ENCODE data around the gene PIM3.

Gene PIM3

GRCh38 chr22:50001388-50002231 lies 41.0 kb downstream of the PIM3 start:
- DNase-seq (ENCODE audit: low spot score): no peak

GRCh38 chr22:50002791-50003190 lies 42.2 kb downstream of the PIM3 start:
- no peak for DNase-seq (ENCODE audit: low spot score)

GRCh38 chr22:50004918-50005317 lies 44.3 kb downstream of the PIM3 start:
- no peak for DNase-seq (ENCODE audit: low spot score)

DNA sequence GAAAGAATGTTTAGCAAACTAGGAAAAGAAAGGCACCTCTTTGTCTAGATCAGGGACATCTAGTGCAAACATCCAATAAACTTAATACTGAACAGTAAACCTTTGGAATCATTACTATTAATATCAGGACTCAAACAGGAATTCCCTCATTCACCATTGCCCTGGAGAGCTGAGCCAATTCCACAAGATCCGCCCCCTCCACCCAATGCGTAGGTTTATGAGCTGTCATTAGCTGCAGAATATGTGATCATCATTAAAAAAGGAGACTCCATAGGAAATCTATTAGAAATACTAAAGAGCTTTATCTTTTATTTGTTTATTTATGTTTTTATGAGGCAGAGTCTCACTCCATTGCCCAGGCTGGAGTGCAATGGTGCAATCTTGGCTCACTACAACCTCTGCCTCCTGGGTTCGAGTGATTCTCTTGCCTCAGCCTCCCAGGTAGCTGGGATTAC lies 46.5 kb downstream of the PIM3 start:
- no peak for DNase-seq (ENCODE audit: low spot score)

DNA sequence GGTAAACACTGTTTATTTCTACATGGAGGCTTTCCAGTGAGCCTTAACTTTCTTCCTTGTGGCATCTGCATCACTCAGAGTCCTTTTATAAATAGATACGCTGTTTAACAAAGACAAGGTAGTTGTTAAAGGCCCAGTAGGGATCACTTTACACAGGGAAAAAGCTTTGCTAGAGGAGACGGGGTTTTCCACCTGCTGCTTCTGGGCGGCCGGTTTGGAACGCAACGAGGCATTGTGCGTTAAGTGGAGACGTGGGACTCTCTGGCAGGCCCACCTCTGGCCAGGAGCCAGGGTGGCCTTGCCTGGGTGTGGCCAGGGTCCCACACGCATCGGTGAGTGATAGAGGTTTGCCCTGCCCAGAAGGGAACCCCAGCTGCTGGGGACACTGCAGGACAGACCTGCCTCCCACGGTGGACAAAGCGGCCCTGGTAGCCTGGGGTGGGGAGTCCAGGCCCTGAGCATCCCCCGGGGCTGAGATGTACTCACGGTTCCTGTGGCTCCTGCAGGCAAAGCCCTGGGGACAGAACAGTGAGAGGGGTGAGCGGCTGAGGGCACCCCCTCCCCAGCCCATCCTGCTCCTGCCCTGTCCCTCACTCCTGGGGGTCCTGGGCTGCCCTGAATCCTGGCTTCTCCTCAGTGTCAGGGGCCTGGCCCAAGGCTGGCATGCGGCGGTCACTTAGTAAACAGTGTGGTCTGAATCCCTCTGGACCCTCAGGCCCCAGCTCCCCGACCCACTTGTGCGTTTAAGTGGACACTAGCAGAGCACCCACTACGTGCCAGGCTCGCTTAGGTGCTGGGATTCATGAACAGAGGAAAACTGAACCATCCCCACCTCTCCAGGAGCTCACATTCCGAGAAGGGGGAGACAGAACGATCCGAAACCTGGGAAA lies 47.8 kb downstream of the PIM3 start:
- DNase-seq (ENCODE audit: low spot score): no peak

DNA sequence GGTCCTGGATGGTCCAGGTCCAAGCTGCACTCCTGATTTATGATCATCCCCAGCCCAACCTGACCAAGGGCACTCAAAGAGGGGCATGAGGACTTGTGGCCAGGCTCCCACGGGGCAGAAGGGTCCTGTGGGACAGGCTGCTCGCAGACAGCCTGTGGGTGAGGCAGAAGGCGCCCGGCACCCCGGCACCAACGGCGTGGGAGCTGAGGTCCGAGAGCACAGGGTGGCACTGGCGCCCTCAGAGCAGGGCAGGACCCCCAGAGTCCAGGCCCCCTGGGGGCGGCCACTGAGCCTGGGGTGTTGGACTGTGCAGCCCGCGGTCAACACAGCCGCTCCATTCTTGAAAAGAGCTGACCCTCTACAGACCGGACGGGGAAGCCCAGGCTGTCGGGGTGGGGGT lies 48.7 kb downstream of the PIM3 start:
- no peak for DNase-seq (ENCODE audit: low spot score)

DNA sequence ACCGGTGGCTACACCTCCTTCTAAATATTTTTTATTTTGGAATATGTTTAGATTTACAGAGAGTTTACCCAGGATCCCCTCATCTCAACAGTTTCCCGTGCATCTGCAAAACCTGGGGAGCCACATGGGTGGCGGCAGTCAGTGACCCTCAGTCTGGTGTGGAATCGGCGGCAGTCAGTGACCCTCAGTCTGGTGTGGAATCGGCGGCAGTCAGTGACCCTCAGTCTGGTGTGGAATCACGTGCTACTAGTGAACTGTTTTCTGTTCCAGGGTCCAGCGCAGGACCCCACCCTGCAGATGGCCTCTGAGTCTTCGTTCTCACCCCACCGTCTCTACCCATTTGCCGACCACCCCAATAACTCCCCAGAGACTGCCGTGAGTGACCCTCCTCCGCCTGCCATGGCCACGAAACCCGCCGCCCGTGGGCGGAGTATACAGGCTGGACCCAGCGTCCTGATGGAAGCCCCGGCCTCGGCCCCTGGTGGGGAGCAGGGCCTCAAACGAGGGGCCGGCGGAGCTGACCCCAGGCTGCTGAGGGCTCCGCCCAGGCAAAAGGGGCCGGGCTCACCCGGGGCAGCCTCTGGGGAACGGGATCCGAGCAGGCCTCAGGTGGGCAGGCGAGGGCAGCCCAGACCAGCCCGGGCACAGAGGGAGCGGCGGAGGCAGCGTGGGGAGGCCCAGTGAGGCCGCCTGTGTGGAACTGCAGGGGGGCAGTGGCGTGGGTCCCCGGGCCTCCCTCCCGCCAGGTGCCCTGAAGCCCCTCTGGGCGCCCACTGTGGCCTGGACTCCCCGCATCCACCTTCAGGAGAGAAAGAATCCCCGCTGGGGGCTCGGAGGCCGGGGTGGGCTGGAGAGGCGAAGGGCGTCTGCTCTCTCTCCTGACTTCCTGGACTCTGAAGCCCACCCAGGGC lies 49.4 kb downstream of the PIM3 start:
- DNase-seq (ENCODE audit: low spot score): peak; percentile 43

DNA sequence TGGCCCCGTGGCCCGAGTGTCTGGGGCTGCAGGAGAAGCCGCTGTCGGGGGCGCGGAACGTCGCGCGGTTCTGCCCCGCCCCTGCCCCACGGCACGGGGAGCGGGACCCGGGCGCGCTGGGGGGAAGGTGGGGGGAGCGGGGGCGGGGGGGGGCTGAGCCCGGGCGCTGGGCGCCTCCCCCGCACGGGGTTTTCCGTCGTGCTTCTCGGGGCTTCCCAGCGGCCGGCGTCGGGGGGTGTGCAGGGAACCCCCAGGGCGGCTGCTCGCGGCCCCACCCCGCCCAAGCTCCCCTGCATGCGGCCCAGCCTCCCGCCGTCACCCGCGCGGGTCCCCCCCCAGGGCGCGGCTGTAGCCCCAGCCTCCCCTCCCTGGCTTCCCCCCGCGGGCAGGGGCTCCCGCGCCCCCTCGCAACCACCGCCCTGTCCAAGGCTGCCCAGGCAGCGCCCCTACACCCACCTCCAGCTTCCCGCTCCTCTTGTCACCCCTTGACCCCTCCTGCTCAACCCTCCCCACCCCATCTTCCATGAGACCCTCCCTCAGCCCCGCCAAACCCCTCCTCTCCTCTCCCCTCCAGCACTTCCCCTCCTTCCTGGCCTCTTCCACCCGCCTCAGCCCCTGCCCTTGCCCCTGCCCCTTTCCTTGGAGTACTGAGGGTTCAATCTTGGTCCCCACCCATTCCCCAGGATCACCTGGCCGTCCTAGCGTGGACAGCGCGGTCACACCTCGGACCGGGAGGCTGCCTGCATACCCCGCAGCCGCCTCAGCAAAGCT lies 50.3 kb downstream of the PIM3 start:
- peak; percentile 43 for DNase-seq (ENCODE audit: low spot score)

- peak; percentile 46 for DNase-seq (ENCODE audit: low spot score)
These were observed 51.1 kb downstream of the PIM3 start for GRCh38 chr22:50011447-50012210.

GRCh38 chr22:50012211-50013181 lies 51.9 kb downstream of the PIM3 start, which contains the start of gene IL17REL:
Gene IL17REL (minus strand): TSS chr22:50012765. CDS start chr22:50012646, 119 bp downstream.
- peak; percentile 46 for DNase-seq (ENCODE audit: low spot score)

Measured in D341Med (cell line).